Progenitor cell of endocrine pancreas (in vitro differentiated cells): ENCODE measurements around the gene CCL11. TPM values are rescaled to one million over a fixed set of nuclear protein-coding genes. Genes with fewer than 3 reads are reported as not detected.

ENCODE experiments used
- DNase-seq: peaks from one replicate; pipeline ENCODE4 v3.0.0; 2021; ENCODE audit warnings: low spot score; ENCODE audit not compliant: unreplicated experiment
- H3K27ac Mint-ChIP-seq: 2 replicates; pipeline ENCODE4 v1.8.0; 2021; ENCODE audit warnings: mild to moderate bottlenecking, moderate library complexity, mixed read lengths
- H3K27me3 Mint-ChIP-seq: 2 replicates; pipeline ENCODE4 v1.8.0; 2021; ENCODE audit warnings: mixed read lengths
- H3K36me3 Mint-ChIP-seq: 2 replicates; pipeline ENCODE4 v1.8.0; 2022; ENCODE audit warnings: mixed read lengths; ENCODE audit not compliant: insufficient read depth
- H3K4me1 Mint-ChIP-seq: 2 replicates; pipeline ENCODE4 v1.8.0; 2021; ENCODE audit warnings: low read depth, mixed read lengths
- H3K4me3 Mint-ChIP-seq: 2 replicates; pipeline ENCODE4 v1.8.0; 2021; ENCODE audit warnings: low read depth, mild to moderate bottlenecking, moderate library complexity, mixed read lengths
- H3K9me3 Mint-ChIP-seq: 2 replicates; pipeline ENCODE4 v1.8.0; 2021; ENCODE audit warnings: low read depth, mixed read lengths
- total RNA-seq: library from RNA; stranded (reverse); gene quantifications from 2 replicates; pipeline ENCODE4 v1.2.1, GENCODE V29; 2021
- TF ChIP-seq, protein P1 (sequence below): fragments of 200-600 bp; sonication (generic); IDR thresholded peaks from one replicate; pipeline ENCODE4 v1.5.0; 2021; ENCODE audit warnings: antibody characterized with exemption, mild to moderate bottlenecking; ENCODE audit not compliant: unreplicated experiment

CCL11 gene
- total RNA-seq, 1 donor from 2014 or later, result not detected

DNA sequence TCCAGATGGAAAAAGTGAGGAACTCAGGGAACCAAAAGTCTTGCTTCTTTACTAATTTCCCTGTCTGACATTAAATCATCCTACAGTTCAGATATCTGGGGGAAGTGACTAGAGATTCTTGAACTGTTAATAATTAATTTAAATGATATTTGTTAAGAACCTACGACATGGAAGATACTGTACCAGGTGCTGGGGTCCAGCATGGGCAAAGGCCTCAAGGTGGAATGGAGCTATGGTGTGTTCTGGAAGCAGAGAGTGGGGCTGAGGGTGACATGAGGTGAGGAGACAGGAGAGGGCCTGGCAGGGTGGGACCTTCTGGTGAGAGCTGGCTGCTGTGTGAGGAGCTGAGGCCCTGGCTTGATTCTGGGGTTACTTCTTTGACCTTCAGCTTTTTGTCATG lies 36.5 kb upstream of the CCL11 start:
- Mint-ChIP-seq H3K9me3 (no peaks in the 10 kb centered on the region), H3K4me3 (no peak overlapping the region), H3K27me3 (peaks cover 15% of the 10 kb centered on the region), H3K36me3 (no peaks in the 10 kb centered on the region), H3K27ac (no peak overlapping the region), H3K4me1 (peaks cover 5% of the 10 kb centered on the region)
- TF ChIP-seq, protein P1, sequence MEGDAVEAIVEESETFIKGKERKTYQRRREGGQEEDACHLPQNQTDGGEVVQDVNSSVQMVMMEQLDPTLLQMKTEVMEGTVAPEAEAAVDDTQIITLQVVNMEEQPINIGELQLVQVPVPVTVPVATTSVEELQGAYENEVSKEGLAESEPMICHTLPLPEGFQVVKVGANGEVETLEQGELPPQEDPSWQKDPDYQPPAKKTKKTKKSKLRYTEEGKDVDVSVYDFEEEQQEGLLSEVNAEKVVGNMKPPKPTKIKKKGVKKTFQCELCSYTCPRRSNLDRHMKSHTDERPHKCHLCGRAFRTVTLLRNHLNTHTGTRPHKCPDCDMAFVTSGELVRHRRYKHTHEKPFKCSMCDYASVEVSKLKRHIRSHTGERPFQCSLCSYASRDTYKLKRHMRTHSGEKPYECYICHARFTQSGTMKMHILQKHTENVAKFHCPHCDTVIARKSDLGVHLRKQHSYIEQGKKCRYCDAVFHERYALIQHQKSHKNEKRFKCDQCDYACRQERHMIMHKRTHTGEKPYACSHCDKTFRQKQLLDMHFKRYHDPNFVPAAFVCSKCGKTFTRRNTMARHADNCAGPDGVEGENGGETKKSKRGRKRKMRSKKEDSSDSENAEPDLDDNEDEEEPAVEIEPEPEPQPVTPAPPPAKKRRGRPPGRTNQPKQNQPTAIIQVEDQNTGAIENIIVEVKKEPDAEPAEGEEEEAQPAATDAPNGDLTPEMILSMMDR, result no peak
- DNase-seq, result no peak

DNA sequence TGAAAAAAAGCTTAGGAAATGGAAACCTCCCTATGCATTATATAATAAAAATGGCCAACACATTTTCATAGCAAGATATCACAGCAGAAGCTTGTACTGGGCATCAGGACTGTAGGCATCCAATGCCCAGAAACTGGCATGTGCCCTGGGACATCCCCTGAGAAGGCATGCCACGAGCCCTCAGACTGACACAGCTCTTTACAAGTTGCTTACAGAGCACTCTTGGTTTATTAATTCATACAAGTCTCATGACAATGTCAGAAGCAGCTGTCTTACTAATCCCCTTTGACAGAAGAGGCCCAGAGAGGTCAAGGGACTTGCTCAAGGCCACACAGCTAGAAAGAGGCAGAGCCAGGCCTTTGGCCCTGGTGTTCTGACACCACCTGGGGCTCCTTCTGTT lies 36.1 kb upstream of the CCL11 start:
- H3K4me1 Mint-ChIP-seq, result peaks cover 5% of the 10 kb centered on the region
- peaks cover 17% of the 10 kb centered on the region for H3K27me3 Mint-ChIP-seq
- H3K9me3 Mint-ChIP-seq, result no peaks in the 10 kb centered on the region
- TF ChIP-seq, protein P1, result no peak
- no peak overlapping the region for H3K4me3 Mint-ChIP-seq
- DNase-seq, result no peak
- H3K27ac Mint-ChIP-seq, result no peak overlapping the region
- H3K36me3 Mint-ChIP-seq, result no peaks in the 10 kb centered on the region

DNA sequence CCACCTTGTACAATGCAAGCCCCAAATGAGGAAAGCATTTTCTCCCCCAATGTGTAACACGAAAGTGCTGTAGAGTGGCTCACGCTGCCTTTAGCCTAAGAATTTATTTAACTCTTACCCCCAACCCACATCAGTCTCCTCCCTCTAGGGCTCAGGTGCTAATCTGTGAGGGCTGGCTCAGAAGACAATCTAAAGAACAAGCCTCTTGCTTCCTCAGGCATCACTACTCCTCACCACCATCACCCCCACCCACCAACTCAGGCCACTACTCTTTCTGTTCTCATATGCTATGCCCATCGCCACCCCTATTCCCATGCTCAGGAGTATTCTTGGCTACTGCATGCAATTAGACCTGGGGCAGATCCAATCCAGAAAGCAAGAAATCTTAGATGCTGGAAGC lies 34.4 kb upstream of the CCL11 start:
- Mint-ChIP-seq H3K36me3 (no peaks in the 10 kb centered on the region), H3K4me1 (peaks cover 9% of the 10 kb centered on the region), H3K27me3 (peaks cover 27% of the 10 kb centered on the region), H3K9me3 (no peaks in the 10 kb centered on the region), H3K4me3 (no peak overlapping the region), H3K27ac (no peak overlapping the region)
- TF ChIP-seq, protein P1, result no peak
- DNase-seq, result no peak

DNA sequence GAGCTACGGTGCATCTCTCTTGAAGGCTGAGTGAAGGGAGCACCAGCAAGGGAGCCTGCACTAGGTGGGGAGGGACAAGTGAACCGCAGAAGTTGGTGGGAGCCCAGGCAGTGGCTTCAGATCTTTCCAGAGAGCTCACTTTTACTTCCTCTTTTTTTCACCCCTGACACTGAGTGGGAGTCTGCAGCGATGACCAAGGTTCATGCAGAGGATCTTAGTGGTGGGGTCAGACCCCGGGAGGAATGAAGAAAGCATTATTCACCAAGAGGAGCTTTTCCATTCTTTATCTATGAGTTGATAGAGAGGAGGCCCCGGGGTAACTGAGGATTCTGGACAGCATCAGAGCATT lies 33.5 kb upstream of the CCL11 start:
- DNase-seq, result no peak
- peaks cover 26% of the 10 kb centered on the region for H3K27me3 Mint-ChIP-seq
- no peaks in the 10 kb centered on the region for H3K36me3 Mint-ChIP-seq
- H3K4me1 Mint-ChIP-seq, result peaks cover 9% of the 10 kb centered on the region
- no peaks in the 10 kb centered on the region for H3K9me3 Mint-ChIP-seq
- TF ChIP-seq, protein P1, result no peak
- H3K4me3 Mint-ChIP-seq, result no peak overlapping the region
- H3K27ac Mint-ChIP-seq, result no peak overlapping the region

DNA sequence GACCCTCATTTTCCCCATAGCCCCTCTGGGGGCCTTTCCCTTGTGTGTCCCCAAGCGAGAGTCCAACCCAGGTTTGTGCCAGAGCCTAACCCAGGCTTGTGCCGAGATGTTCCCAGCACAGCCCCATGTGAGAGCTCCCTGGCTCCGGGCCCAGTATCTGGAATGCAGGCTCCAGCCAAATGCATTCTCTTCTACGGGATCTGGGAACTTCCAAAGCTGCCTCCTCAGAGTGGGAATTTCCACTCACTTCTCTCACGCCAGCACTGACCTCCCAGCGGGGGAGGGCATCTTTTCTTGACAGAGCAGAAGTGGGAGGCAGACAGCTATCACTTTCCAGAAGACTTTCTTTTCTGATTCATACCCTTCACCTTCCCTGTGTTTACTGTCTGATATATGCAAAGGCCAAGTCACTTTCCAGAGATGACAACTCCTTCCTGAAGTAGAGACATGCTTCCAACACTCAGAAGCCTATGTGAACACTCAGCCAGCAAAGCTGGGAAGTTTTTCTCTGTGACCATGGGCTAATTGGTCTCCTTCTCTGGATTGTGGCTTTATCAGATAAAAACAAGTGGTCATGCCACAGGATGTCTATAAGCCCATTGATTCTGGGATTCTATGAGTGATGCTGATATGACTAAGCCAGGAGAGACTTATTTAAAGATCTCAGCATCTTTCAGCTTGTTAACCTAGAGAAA lies 33.0 kb upstream of the CCL11 start:
- Mint-ChIP-seq H3K4me3 (no peak overlapping the region), H3K36me3 (no peaks in the 10 kb centered on the region)
- DNase-seq, result no peak

More for the DNA sequence above, 33.0 kb upstream of the CCL11 start:
- Mint-ChIP-seq H3K27ac (no peak overlapping the region), H3K9me3 (no peaks in the 10 kb centered on the region), H3K27me3 (peaks cover 29% of the 10 kb centered on the region), H3K4me1 (peaks cover 9% of the 10 kb centered on the region)
- TF ChIP-seq, protein P1, result no peak
